ENCODE data around the gene FAM174C.

Gene FAM174C

GRCh38 chr19:1249298-1249989 lies 25.9 kb upstream of the FAM174C start:
- H3K27ac ChIP-seq = peak overlapping the region; percentile 100
- DNase-seq = peak; percentile 91
- peak overlapping the region; percentile 83 for H3K4me3 ChIP-seq (ENCODE audit: low read depth, low read length)
- no peaks in the 10 kb centered on the region for H3K27me3 ChIP-seq (ENCODE audit: insufficient read depth, low read depth, severe bottlenecking)
- H3K9me3 ChIP-seq (ENCODE audit: severe bottlenecking) = no peaks in the 10 kb centered on the region
- peaks cover 42% of the 10 kb centered on the region for H3K36me3 ChIP-seq
- no peak for TF ChIP-seq CTCF (IDR thresholded peaks at IDR 0.05; ENCODE audit: low read depth, low read length)

GRCh38 chr19:1249990-1250436 lies 25.3 kb upstream of the FAM174C start:
- Histone ChIP-seq H3K27me3 (ENCODE audit: insufficient read depth, low read depth, severe bottlenecking) (no peaks in the 10 kb centered on the region), H3K27ac (peak overlapping the region; percentile 91), H3K9me3 (ENCODE audit: severe bottlenecking) (no peaks in the 10 kb centered on the region), H3K4me3 (ENCODE audit: low read depth, low read length) (peak overlapping the region; percentile 83), H3K36me3 (peaks cover 47% of the 10 kb centered on the region)
- no peak for DNase-seq
- no peak for TF ChIP-seq CTCF (IDR thresholded peaks at IDR 0.05; ENCODE audit: low read depth, low read length)

DNA sequence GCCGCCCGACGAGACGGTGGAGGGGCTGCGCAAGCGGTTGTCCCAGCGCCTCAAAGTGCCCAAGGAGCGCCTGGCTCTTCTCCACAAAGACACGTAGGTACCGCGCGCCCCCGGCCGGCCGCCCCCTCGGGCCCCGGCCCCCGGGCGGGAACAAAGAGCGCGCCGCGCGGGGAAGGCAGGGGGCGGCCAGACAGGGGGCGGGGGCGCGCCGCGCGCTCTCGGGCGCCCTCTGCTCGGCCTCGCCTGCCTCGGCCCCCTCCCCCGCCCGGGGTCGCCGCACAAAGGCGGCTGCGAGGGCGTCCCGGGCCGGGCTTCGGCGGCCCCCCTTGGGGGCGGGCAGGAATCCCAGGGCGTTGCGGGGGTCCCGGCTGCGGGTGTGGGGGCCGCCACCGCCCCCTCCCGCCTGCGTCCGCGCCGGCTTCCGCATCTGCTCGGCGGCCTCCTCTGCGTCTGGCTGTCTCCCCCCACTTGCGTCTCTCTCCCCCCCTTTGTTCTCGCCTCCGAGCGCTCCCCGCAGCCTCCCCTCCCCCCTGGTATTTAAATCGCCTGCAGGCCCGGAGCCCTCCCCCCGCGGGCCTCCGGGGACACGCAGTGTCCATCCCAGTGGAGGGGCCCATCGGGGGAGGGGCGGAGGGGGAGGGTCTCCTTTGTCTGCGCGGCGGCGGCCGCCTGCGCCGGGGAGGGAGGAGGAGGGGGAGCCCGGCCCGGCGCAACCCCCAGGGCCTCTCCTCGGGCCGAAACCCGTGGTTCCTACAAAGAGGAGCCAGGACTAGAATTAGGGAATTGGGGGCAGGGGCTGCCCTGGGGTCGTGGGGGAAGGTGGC lies 24.7 kb upstream of the FAM174C start:
- Histone ChIP-seq H3K9me3 (ENCODE audit: severe bottlenecking) (no peaks in the 10 kb centered on the region), H3K4me3 (ENCODE audit: low read depth, low read length) (peak overlapping the region; percentile 83), H3K27me3 (ENCODE audit: insufficient read depth, low read depth, severe bottlenecking) (no peaks in the 10 kb centered on the region), H3K36me3 (peaks cover 54% of the 10 kb centered on the region), H3K27ac (peak overlapping the region; percentile 91)
- DNase-seq = peak; percentile 85
- TF ChIP-seq CTCF (IDR thresholded peaks at IDR 0.05; ENCODE audit: low read depth, low read length) = no peak

DNA sequence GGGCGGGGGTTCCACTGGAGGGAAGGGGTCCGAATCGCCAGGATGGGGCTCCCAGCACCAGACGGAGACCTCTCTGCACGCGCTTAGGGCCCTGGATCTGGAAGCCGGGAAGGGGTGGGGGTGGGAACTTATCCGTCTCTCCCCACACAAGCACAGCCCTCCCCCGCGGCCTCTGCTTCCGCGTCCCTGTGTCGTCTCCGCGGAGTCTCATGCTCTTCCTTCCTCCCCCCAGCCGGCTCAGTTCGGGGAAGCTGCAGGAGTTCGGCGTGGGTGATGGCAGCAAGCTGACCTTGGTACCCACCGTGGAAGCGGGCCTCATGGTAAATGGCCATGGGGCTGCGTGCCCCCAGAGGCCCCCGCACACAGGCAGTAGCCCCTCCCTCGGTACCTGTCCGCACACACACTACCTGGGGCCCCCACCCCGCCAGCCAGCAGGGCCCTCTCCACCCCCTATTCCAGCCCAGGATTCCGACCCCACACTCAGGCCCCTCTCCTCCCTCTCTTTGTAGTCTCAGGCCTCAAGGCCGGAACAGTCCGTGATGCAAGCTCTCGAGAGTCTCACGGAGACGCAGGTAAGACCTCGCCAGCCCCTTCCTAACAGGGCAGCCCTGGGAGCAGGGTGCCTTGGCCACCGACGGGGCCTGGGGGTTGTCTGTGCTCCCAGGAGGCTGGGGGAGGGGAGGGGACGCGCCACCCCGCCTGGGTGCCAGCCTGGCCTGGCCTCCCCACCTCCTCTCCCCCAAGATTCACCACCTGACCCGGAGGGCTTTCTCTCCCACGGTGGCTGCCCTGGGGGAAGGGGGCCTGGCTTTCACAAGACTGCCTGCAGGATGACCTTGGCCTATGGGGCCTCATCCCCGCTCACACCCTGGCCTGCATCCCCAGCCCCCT lies 23.8 kb upstream of the FAM174C start:
- H3K36me3 ChIP-seq = peaks cover 61% of the 10 kb centered on the region

More for the DNA sequence above, 23.8 kb upstream of the FAM174C start:
- no peak for TF ChIP-seq CTCF (IDR thresholded peaks at IDR 0.05; ENCODE audit: low read depth, low read length)
- H3K27me3 ChIP-seq (ENCODE audit: insufficient read depth, low read depth, severe bottlenecking) = no peaks in the 10 kb centered on the region
- peak; percentile 68 for DNase-seq
- H3K4me3 ChIP-seq (ENCODE audit: low read depth, low read length) = peak overlapping the region; percentile 83
- H3K27ac ChIP-seq = peak overlapping the region; percentile 91
- no peaks in the 10 kb centered on the region for H3K9me3 ChIP-seq (ENCODE audit: severe bottlenecking)

Measured in WERI-Rb-1 (cell line).